Epidermal melanocyte (primary cell): ENCODE results near the gene MUTYH.
"Not testable (repeated sequence)": the region's sequence is repeated elsewhere in the genome, so short reads cannot be mapped to it uniquely, and the experiment has no call there.

Source experiments
- DNase-seq: peaks from one replicate; pipeline ENCODE4 v3.0.0; 2011; ENCODE audit warnings: low spot score; ENCODE audit not compliant: insufficient read length

The MUTYH gene

GRCh38 chr1:45322486-45323040 is 17.7 kb downstream of the MUTYH start:
- no peak for DNase-seq

DNA sequence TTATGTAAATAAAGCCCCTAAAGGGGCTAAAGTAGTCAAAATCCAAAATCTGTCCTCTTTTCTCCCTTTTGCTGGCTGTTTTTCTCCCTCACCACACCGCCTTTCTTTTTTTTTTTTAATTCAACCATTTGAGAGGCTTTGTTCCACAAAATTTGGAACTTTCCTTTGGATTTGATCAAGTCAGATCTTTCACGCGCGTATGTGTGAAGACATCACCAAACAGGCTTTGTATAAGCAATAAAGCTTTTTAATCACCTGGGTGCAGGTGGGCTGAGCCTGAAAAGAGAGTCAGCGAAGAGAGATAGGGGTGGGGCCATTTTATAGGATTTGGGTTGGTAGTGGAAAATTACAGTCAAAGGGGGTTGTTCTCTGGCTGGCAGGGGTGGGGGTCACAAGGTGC is 18.8 kb downstream of the MUTYH start:
- DNase-seq, result no peak

- no peak for DNase-seq
These were observed 20.5 kb downstream of the MUTYH start for GRCh38 chr1:45319761-45320160.

DNA sequence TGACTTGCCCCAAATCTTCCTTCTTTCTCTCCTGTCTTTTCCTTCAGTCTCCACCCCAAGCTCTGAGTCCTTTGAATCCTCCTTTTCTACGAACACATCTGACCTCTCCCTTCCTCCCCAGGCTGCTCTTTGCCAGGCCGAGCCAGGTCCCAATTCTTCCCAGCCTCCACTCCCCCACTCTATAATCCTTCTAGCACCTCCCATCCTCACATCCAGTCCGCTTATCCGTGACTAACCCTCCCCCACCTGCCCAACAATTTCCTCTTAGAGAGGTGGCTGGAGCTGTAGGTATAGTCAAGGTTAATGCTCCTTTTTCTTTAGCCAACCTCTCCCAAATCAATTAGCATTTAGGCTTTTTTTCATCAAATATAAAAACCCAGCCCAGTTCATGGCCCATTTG is 23.1 kb downstream of the MUTYH start:
- no peak for DNase-seq

- no peak for DNase-seq
These were observed 26.0 kb downstream of the MUTYH start for GRCh38 chr1:45314266-45314665.

DNA sequence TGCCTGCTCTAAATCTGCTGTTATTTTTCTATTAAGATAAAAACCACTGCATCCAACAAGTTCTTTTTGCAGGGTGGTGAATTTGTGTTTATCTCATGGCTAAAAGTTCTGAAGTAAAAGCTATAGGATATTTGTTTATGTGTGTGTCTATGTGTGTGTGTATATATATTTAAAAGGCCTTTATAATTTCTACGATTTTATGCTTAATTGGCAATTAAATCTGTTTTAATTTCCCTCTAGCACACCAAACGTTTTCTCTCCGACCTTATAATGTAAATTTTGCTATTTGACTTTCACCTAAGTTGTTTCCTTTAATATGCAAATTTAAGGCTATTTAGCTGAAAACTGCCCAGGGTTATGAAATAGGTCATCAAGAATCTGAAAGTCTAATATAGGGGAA is 33.3 kb downstream of the MUTYH start:
- DNase-seq, result no peak

DNA sequence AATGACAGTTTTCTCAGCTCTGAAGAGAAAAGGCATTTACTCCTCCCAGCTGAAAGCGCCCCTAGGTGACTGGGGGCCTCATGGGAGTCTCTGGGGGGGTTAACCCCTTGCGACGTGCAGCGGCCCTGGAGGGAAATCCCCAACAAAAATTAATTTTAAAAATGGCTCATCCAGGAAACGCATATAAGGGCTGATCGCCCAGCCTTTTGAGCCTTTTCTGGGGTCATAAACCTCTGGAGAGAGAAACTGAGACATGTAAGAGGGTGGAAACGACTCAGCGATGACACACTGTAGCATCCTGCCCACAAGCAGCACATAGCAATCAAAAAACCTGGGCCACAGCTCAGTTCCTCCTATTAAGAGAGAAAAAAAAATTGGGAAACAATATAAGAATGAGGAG is 33.9 kb downstream of the MUTYH start:
- DNase-seq, result no peak

- DNase-seq, result no peak
These were observed 35.0 kb downstream of the MUTYH start for GRCh38 chr1:45305231-45305630.

DNA sequence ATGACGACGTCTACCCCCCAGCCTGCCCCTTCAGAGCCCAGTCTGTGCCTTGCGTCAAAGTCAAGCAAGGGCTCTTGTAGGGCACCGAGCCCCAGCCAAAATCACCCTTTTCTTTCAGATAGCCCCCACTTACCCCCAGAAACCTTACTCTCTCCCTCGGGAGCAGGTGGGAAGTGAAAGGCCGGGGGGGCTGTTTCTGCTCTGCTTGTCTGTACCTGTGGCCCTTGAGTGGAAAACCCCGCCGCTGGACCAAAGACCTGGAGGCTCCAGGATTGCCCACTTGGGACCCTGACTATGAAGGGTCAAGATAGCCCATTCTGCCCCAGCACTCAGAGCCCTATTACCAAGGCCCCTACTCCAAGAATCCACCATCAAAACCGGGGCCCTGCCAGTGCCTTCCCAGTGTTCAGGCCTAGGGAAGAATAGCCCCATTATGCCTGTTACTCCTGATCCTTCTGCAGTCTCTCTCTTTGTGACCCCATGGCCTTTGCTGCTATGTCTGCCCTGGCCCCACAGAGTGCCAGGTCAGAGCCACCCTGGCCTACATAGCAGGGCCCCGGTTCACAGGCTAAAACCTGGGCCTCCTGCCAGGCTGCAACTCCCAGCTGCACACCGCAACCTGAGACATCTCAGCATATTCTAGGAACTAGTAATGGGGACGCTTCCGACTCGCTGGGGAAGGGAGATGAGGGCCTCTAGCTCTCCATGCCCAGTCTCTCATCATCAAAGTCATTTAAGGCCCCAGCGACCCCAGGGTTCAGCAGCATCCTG is 35.7 kb downstream of the MUTYH start:
- no peak for DNase-seq

DNA sequence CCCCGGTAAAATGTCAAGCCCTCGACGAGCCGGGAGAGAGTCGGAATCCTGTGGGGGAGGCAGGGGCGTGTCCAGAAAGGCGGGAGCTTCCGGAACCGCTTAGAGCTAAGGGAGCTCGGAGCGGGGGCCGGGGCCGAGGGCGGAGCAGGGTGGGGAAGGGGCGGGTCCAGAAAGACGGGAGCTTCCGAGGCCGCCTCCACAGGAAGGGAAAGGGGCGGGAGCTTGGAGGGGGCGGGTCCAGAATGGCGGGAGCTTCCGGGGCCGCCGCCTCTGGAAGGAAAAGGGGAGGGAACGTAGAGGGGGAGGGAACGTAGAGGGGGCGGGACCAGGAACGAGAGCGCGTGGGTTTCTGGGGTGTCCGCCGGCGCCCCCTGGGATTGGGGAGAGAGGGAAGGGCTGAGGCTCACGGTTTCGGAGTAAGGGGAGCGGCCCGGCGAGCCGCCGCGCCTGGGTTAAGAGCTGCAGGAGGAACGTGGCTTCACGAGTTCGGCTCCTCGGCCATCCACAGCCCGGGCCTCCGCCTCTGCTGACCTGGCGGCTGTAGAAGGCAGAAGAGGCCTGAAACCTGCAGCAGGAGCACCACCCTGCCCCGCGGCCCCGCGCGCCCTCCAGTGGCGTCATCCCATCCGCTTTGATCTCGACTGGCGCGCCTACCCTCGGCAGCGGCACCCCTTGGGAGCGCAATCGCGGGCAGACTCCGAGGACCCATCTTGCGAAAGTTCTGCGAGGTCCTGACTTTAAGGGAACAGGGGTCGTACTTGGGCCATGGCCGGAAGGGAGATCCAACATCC is 36.5 kb downstream of the MUTYH start:
- peak; percentile 87 for DNase-seq

GRCh38 chr1:45302505-45303150 is 37.6 kb downstream of the MUTYH start:
- DNase-seq, result no peak

- DNase-seq, result no peak
These were observed 39.6 kb downstream of the MUTYH start for GRCh38 chr1:45300669-45300997.

DNA sequence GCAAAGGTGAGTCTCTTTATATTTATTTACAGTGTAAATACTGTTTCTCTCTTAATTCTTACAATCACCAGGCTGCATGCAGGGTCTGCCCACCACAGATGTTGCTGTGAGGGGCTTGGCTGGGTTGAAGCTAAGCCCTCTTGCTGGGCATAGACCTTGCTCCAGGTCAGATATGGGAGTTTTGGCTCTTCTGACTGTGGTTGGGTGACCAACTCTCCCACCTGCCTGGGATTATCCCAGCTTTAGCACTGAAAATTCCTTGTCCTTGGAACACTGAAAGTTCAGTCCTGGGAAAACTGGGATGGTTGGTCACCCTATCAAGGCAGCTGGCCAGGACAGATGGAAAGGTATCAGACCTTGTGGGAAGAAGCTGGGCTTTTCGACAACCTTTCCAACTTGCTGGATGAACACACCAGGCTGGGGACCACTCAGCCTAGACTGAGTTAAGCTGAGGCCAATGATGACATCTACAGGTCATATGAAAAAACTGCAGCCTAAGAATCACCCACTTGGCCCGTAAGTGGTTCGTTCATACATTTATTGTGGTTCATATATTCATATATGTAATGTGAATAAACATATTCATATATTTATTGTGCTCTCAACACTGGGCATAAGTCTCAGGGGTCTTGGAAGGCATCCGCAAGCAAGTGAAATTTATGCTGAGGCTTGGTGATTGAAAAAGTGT is 40.1 kb downstream of the MUTYH start:
- DNase-seq, result peak; percentile 54

GRCh38 chr1:45299296-45299695 is 40.9 kb downstream of the MUTYH start:
- DNase-seq, result no peak

GRCh38 chr1:45297666-45298356 is 42.4 kb downstream of the MUTYH start:
- no peak for DNase-seq

DNA sequence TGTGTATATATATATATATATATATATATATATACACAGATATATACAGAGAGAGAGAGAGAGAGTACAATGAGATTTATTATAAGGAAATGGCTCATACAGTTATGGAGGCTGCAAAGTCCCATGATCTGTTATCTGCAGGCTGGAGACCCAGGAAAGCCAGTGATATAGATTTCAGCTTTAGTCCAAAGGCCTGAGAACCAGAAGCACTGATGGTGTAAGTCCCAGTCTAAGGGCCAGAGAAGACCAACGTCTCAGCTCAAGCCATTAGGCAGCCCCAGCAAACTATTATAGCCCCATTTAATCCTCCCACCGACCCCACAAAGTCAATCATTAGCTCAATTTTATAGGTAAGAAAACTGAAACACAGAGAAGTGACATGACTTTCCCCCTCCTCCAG is 48.5 kb downstream of the MUTYH start:
- no peak for DNase-seq

- not testable (repeated sequence) for DNase-seq
These were observed 49.2 kb downstream of the MUTYH start for GRCh38 chr1:45291002-45291401.

GRCh38 chr1:45286521-45286920 is 53.7 kb downstream of the MUTYH start:
- not testable (repeated sequence) for DNase-seq

GRCh38 chr1:45284858-45285257 is 55.4 kb downstream of the MUTYH start:
- not testable (repeated sequence) for DNase-seq

GRCh38 chr1:45282351-45282750 is 57.9 kb downstream of the MUTYH start:
- DNase-seq, result no peak
